KMS-11 (cell line): Measurements from ENCODE around the gene PIK3R1.

ENCODE experiments used
- H2AFZ ChIP-seq: fragments of 200-600 bp; sonication (generic); 2 replicates; pipeline ENCODE4 v1.6.1; 2016; ENCODE audit warnings: antibody characterized with exemption, mixed run types, low read depth
- H3K27ac ChIP-seq: fragments of 200-600 bp; sonication (generic); 2 replicates; pipeline ENCODE4 v1.6.1; 2016; ENCODE audit warnings: mild to moderate bottlenecking, mixed run types
- H3K27me3 ChIP-seq: fragments of 200-600 bp; sonication (generic); 2 replicates; pipeline ENCODE4 v1.6.1; 2017; ENCODE audit warnings: mild to moderate bottlenecking, low read depth, mixed run types, moderate library complexity; ENCODE audit not compliant: insufficient read depth
- H3K36me3 ChIP-seq: fragments of 200-600 bp; sonication (generic); 2 replicates; pipeline ENCODE4 v1.6.1; 2017; ENCODE audit warnings: mild to moderate bottlenecking, mixed run types; ENCODE audit not compliant: insufficient read depth
- H3K4me1 ChIP-seq: fragments of 200-600 bp; sonication (generic); 2 replicates; pipeline ENCODE4 v1.6.1; 2016; ENCODE audit warnings: mild to moderate bottlenecking, low read depth, mixed run types; ENCODE audit not compliant: poor library complexity, severe bottlenecking
- H3K4me2 ChIP-seq: fragments of 200-600 bp; sonication (generic); 2 replicates; pipeline ENCODE4 v1.7.0; 2016; ENCODE audit warnings: mild to moderate bottlenecking, mixed run types
- H3K4me3 ChIP-seq: fragments of 200-600 bp; sonication (generic); IDR thresholded peaks from 2 replicates; pipeline ENCODE4 v1.6.1; 2017; ENCODE audit warnings: low read depth, low read length, mixed read lengths; ENCODE audit not compliant: insufficient read depth
- H3K79me2 ChIP-seq: fragments of 200-600 bp; sonication (generic); 2 replicates; pipeline ENCODE4 v1.6.1; 2016; ENCODE audit warnings: low read depth, mixed run types; ENCODE audit not compliant: insufficient read depth
- H3K9ac ChIP-seq: fragments of 200-600 bp; sonication (generic); 2 replicates; pipeline ENCODE4 v1.6.1; 2016; ENCODE audit warnings: mild to moderate bottlenecking, mixed run types
- H4K20me1 ChIP-seq: fragments of 200-600 bp; sonication (generic); 2 replicates; pipeline ENCODE4 v1.6.1; 2016; ENCODE audit warnings: mild to moderate bottlenecking, mixed run types; ENCODE audit not compliant: insufficient read depth
- TF ChIP-seq, protein P1 (sequence below): fragments of 200-600 bp; sonication (generic); conservative IDR thresholded peaks from 2 replicates; pipeline ENCODE4 v1.6.1; 2017; ENCODE audit warnings: low read depth, mild to moderate bottlenecking, antibody characterized with exemption, low read length, moderate library complexity, mixed read lengths

Gene PIK3R1

DNA sequence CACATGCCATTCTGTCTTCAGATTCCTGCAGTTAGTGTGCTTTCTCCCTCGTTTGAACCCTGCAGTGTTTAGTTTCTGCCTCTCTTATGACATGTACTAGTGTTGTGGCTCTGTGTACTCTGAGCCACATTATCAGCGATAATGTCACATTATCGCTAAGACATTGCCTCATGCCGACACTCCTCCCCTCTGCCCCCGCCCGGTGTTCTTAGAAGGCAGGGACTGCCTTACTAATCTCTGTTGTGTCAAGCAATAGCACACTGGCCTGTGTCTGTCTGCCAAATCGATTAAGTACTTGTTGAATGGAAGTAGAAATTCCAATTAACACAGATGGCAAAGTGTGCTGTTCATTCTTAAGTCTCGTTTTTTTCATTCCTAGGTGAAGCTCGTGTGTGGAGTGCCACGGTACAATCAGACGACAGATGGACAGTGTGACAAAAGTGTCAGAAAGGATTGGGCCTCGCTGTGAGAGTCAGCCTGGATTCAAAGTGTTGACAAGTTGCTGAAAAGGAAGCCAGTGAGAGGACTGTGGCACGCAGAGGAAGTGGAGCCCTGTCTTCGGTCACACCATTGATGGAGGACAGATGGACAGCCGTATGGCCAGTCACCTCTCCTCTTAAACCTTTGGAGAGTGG, 10.5 kb downstream of the PIK3R1 start:
- H2AFZ ChIP-seq, result no peak overlapping the region
- no peaks in the 10 kb centered on the region for H3K36me3 ChIP-seq
- peaks cover 5% of the 10 kb centered on the region; the same call in 1 of the 2 replicates for H3K27me3 ChIP-seq
- no peak overlapping the region for H3K9ac ChIP-seq
- H4K20me1 ChIP-seq, result 0 out of 2 replicates have a peak, but pooled peaks cover 10% of the 10 kb centered on the region
- no peak overlapping the region for H3K4me3 ChIP-seq
- H3K27ac ChIP-seq, result no peak overlapping the region
- H3K79me2 ChIP-seq, result peaks cover 14% of the 10 kb centered on the region; the same call in 1 of the 2 replicates
- H3K4me1 ChIP-seq, result peaks cover 13% of the 10 kb centered on the region
- H3K4me2 ChIP-seq, result no peak overlapping the region
- TF ChIP-seq, protein P1, sequence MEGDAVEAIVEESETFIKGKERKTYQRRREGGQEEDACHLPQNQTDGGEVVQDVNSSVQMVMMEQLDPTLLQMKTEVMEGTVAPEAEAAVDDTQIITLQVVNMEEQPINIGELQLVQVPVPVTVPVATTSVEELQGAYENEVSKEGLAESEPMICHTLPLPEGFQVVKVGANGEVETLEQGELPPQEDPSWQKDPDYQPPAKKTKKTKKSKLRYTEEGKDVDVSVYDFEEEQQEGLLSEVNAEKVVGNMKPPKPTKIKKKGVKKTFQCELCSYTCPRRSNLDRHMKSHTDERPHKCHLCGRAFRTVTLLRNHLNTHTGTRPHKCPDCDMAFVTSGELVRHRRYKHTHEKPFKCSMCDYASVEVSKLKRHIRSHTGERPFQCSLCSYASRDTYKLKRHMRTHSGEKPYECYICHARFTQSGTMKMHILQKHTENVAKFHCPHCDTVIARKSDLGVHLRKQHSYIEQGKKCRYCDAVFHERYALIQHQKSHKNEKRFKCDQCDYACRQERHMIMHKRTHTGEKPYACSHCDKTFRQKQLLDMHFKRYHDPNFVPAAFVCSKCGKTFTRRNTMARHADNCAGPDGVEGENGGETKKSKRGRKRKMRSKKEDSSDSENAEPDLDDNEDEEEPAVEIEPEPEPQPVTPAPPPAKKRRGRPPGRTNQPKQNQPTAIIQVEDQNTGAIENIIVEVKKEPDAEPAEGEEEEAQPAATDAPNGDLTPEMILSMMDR, result no peak

DNA sequence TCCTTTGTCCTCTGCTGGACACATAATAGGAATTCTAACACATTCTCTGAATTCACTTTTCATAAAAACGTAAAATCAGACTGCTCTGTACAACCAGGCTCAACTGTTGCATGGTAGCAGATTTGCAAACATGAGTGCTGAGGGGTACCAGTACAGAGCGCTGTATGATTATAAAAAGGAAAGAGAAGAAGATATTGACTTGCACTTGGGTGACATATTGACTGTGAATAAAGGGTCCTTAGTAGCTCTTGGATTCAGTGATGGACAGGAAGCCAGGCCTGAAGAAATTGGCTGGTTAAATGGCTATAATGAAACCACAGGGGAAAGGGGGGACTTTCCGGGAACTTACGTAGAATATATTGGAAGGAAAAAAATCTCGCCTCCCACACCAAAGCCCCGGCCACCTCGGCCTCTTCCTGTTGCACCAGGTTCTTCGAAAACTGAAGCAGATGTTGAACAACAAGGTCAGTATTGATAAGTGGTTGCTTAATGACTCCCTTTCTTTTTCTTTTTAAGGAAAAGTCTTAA, 11.1 kb downstream of the PIK3R1 start:
- Histone ChIP-seq H3K4me1 (peaks cover 13% of the 10 kb centered on the region), H3K9ac (no peak overlapping the region), H3K36me3 (no peaks in the 10 kb centered on the region), H3K4me2 (no peak overlapping the region), H3K4me3 (no peak overlapping the region), H3K27ac (no peak overlapping the region), H3K79me2 (peaks cover 14% of the 10 kb centered on the region; the same call in 1 of the 2 replicates), H4K20me1 (0 out of 2 replicates have a peak, but pooled peaks cover 10% of the 10 kb centered on the region), H2AFZ (no peak overlapping the region), H3K27me3 (peaks cover 5% of the 10 kb centered on the region; the same call in 1 of the 2 replicates)
- TF ChIP-seq, protein P1, result no peak

DNA sequence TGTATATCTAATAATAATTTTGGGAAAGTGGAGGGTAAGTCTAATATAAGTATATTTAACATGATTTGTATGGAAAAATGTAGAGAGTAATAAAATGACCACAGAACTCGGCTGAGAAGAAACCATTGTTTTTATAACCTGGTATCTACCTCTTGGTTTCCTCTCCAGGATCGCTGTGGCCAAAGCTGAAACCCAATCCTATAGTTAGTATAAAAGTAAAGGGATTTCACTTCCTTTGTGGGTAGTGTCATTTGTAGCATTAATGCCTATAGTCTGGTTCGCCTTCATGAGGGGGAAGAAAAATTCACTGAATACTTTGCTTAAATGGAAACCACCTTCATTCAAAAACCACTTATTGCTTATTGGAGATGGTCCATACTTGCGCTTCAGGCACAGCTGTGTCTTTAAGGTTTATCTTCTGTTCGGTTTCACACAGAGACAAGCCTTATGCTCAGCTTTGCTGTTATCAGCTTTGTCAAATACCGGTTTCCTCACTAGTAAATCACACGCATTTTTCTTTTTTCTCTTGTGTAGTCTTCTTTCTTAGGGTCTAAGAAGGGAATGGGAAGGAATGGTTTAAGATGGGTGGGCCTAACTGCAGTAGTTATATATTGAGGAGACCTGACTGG, 12.1 kb downstream of the PIK3R1 start:
- 0 out of 2 replicates have a peak, but pooled peaks cover 10% of the 10 kb centered on the region for H4K20me1 ChIP-seq
- no peak overlapping the region; the same call in 1 of the 2 replicates for H3K4me2 ChIP-seq
- no peak overlapping the region for H2AFZ ChIP-seq
- H3K36me3 ChIP-seq, result no peaks in the 10 kb centered on the region
- TF ChIP-seq, protein P1, result no peak
- H3K79me2 ChIP-seq, result peaks cover 14% of the 10 kb centered on the region; the same call in 1 of the 2 replicates
- peaks cover 13% of the 10 kb centered on the region for H3K4me1 ChIP-seq
- H3K27ac ChIP-seq, result no peak overlapping the region
- no peak overlapping the region for H3K4me3 ChIP-seq
- peaks cover 5% of the 10 kb centered on the region; the same call in 1 of the 2 replicates for H3K27me3 ChIP-seq
- H3K9ac ChIP-seq, result no peak overlapping the region

DNA sequence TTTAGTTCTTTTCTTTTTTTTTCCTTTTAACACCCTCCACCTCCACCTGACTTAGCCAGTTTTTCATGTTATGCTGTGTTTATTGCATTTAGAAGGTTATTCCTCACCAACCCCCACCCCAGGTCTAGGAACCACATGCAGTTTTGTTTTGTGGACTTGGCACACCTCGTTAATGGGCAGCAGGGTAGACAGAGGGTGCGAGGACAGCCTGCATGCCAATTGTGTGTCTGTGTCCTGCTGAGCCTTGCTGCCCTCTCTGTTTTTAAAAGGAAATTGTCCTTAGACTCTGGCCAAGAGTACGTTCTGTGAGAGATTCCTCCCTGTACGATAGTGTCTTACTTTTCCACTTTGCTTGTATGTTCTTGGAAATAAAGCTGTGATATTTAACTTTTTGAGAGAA, 13.9 kb downstream of the PIK3R1 start:
- no peak overlapping the region for H3K27ac ChIP-seq
- H3K4me2 ChIP-seq, result no peak overlapping the region
- TF ChIP-seq, protein P1, result no peak
- H3K4me3 ChIP-seq, result no peak overlapping the region
- peaks cover 2% of the 10 kb centered on the region; the same call in 1 of the 2 replicates for H3K79me2 ChIP-seq
- no peaks in the 10 kb centered on the region for H3K36me3 ChIP-seq
- no peak overlapping the region for H3K9ac ChIP-seq
- H4K20me1 ChIP-seq, result 0 out of 2 replicates have a peak, but pooled peaks cover 14% of the 10 kb centered on the region
- H2AFZ ChIP-seq, result no peak overlapping the region
- H3K27me3 ChIP-seq, result peaks cover 5% of the 10 kb centered on the region; the same call in 1 of the 2 replicates
- peaks cover 13% of the 10 kb centered on the region for H3K4me1 ChIP-seq
